A673 (cell line): ENCODE results near the gene RDX.

Experiments
- EZH2 ChIP-seq: fragments of 200-600 bp; sonication (generic); IDR thresholded peaks from 2 replicates; pipeline ENCODE4 v1.6.1; 2017; ENCODE audit warnings: borderline replicate concordance, low read depth, mild to moderate bottlenecking, mixed read lengths, antibody characterized with exemption, low read length; ENCODE audit not compliant: poor library complexity, severe bottlenecking
- TF ChIP-seq, protein P1 (sequence below): fragments of 300-800, 200-600 bp; sonication (generic); conservative IDR thresholded peaks from 2 replicates; pipeline ENCODE4 v1.5.1; 2017; ENCODE audit warnings: low read depth, mild to moderate bottlenecking, antibody characterized with exemption, low read length, moderate library complexity, mixed read lengths

DNA sequence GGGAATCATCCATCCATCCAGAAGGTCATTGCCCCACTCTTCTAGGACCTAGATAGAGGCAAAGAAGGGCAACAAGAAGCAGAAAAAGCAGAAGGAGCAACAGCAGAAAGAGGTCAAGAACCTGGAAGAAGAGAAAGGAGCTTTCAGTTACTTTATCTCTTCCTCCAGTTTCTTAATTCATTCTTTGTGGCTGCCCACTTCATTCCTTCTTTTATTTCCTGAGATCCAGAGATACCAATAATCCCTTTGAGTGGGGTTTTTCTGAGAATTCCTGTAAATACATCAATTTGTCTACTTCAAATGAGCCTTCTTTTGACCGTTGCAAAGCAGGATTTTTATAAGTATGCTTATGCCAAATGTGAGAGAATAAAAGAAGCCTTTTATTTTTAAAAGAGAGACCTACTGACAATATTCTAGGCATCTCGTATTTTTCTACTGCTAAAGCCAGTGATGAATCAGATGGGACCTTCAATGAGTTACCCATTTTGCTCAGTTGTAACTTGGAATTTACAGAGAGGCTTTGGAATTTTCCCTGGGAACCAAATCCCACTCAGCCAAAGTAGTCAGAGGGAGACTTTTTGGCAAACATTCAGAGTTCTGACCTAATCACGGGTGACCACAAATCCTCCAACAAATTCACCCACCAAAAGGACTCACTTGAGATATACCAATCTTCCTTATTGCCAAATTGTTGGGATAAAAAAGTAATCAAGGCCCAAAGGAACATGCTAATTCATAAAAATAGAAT is 148.3 kb downstream of the RDX start:
- TF ChIP-seq, protein P1, sequence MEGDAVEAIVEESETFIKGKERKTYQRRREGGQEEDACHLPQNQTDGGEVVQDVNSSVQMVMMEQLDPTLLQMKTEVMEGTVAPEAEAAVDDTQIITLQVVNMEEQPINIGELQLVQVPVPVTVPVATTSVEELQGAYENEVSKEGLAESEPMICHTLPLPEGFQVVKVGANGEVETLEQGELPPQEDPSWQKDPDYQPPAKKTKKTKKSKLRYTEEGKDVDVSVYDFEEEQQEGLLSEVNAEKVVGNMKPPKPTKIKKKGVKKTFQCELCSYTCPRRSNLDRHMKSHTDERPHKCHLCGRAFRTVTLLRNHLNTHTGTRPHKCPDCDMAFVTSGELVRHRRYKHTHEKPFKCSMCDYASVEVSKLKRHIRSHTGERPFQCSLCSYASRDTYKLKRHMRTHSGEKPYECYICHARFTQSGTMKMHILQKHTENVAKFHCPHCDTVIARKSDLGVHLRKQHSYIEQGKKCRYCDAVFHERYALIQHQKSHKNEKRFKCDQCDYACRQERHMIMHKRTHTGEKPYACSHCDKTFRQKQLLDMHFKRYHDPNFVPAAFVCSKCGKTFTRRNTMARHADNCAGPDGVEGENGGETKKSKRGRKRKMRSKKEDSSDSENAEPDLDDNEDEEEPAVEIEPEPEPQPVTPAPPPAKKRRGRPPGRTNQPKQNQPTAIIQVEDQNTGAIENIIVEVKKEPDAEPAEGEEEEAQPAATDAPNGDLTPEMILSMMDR: no peak
- no peak for TF ChIP-seq EZH2
